ENCODE results near the gene TTC39C.

TTC39C gene

GRCh38 chr18:23977719-23978483, 36.7 kb upstream of the TTC39C start:
- H3K9me3 ChIP-seq (ENCODE audit: control insufficient read depth, low read depth, low read length) = no peaks in the 10 kb centered on the region
- no peak overlapping the region for H3K27ac ChIP-seq (ENCODE audit: low read length)
- no peak overlapping the region for H3K9ac ChIP-seq (ENCODE audit: low read length)
- H3K36me3 ChIP-seq (ENCODE audit: control insufficient read depth, low read depth, low read length) = no peaks in the 10 kb centered on the region
- no peaks in the 10 kb centered on the region for H3K27me3 ChIP-seq (ENCODE audit: control insufficient read depth, insufficient read depth, low read length)
- H3K4me1 ChIP-seq (ENCODE audit: control insufficient read depth, low read depth, low read length) = peaks cover 10% of the 10 kb centered on the region
- H3K4me3 ChIP-seq (ENCODE audit: low read length) = no peak overlapping the region

- Histone ChIP-seq H3K27me3 (ENCODE audit: control insufficient read depth, insufficient read depth, low read length) (no peaks in the 10 kb centered on the region), H3K9me3 (ENCODE audit: control insufficient read depth, low read depth, low read length) (no peaks in the 10 kb centered on the region), H3K27ac (ENCODE audit: low read length) (no peak overlapping the region), H3K4me3 (ENCODE audit: low read length) (no peak overlapping the region), H3K9ac (ENCODE audit: low read length) (no peak overlapping the region), H3K36me3 (ENCODE audit: control insufficient read depth, low read depth, low read length) (no peaks in the 10 kb centered on the region), H3K4me1 (ENCODE audit: control insufficient read depth, low read depth, low read length) (peaks cover 10% of the 10 kb centered on the region)
These were observed 33.1 kb upstream of the TTC39C start for GRCh38 chr18:23981369-23981980.

- Histone ChIP-seq H3K9ac (ENCODE audit: low read length) (no peak overlapping the region), H3K4me3 (ENCODE audit: low read length) (no peak overlapping the region), H3K36me3 (ENCODE audit: control insufficient read depth, low read depth, low read length) (no peaks in the 10 kb centered on the region), H3K27me3 (ENCODE audit: control insufficient read depth, insufficient read depth, low read length) (no peaks in the 10 kb centered on the region), H3K4me1 (ENCODE audit: control insufficient read depth, low read depth, low read length) (peaks cover 10% of the 10 kb centered on the region), H3K27ac (ENCODE audit: low read length) (no peak overlapping the region), H3K9me3 (ENCODE audit: control insufficient read depth, low read depth, low read length) (no peaks in the 10 kb centered on the region)
These were observed 32.1 kb upstream of the TTC39C start for GRCh38 chr18:23982155-23983079.

GRCh38 chr18:23983112-23983511, 31.4 kb upstream of the TTC39C start:
- no peaks in the 10 kb centered on the region for H3K27me3 ChIP-seq (ENCODE audit: control insufficient read depth, insufficient read depth, low read length)
- H3K27ac ChIP-seq (ENCODE audit: low read length) = no peak overlapping the region
- H3K9ac ChIP-seq (ENCODE audit: low read length) = no peak overlapping the region
- no peak overlapping the region for H3K4me3 ChIP-seq (ENCODE audit: low read length)
- H3K9me3 ChIP-seq (ENCODE audit: control insufficient read depth, low read depth, low read length) = no peaks in the 10 kb centered on the region
- H3K36me3 ChIP-seq (ENCODE audit: control insufficient read depth, low read depth, low read length) = no peaks in the 10 kb centered on the region
- peaks cover 10% of the 10 kb centered on the region for H3K4me1 ChIP-seq (ENCODE audit: control insufficient read depth, low read depth, low read length)

GRCh38 chr18:23986600-23987359, 27.8 kb upstream of the TTC39C start:
- no peaks in the 10 kb centered on the region for H3K36me3 ChIP-seq (ENCODE audit: control insufficient read depth, low read depth, low read length)
- H3K4me3 ChIP-seq (ENCODE audit: low read length) = no peak overlapping the region
- H3K27me3 ChIP-seq (ENCODE audit: control insufficient read depth, insufficient read depth, low read length) = no peaks in the 10 kb centered on the region
- H3K9ac ChIP-seq (ENCODE audit: low read length) = no peak overlapping the region
- H3K27ac ChIP-seq (ENCODE audit: low read length) = no peak overlapping the region
- peaks cover 10% of the 10 kb centered on the region for H3K4me1 ChIP-seq (ENCODE audit: control insufficient read depth, low read depth, low read length)
- H3K9me3 ChIP-seq (ENCODE audit: control insufficient read depth, low read depth, low read length) = no peaks in the 10 kb centered on the region

- Histone ChIP-seq H3K27ac (ENCODE audit: low read length) (no peak overlapping the region), H3K27me3 (ENCODE audit: control insufficient read depth, insufficient read depth, low read length) (no peaks in the 10 kb centered on the region), H3K4me1 (ENCODE audit: control insufficient read depth, low read depth, low read length) (no peaks in the 10 kb centered on the region), H3K36me3 (ENCODE audit: control insufficient read depth, low read depth, low read length) (no peaks in the 10 kb centered on the region), H3K4me3 (ENCODE audit: low read length) (no peak overlapping the region), H3K9ac (ENCODE audit: low read length) (no peak overlapping the region), H3K9me3 (ENCODE audit: control insufficient read depth, low read depth, low read length) (no peaks in the 10 kb centered on the region)
These were observed 23.8 kb upstream of the TTC39C start for GRCh38 chr18:23990474-23991410.

- no peak overlapping the region for H3K4me3 ChIP-seq (ENCODE audit: low read length)
- H3K4me1 ChIP-seq (ENCODE audit: control insufficient read depth, low read depth, low read length) = no peaks in the 10 kb centered on the region
- no peaks in the 10 kb centered on the region for H3K9me3 ChIP-seq (ENCODE audit: control insufficient read depth, low read depth, low read length)
- no peaks in the 10 kb centered on the region for H3K27me3 ChIP-seq (ENCODE audit: control insufficient read depth, insufficient read depth, low read length)
- H3K36me3 ChIP-seq (ENCODE audit: control insufficient read depth, low read depth, low read length) = no peaks in the 10 kb centered on the region
- H3K27ac ChIP-seq (ENCODE audit: low read length) = no peak overlapping the region
- no peak overlapping the region for H3K9ac ChIP-seq (ENCODE audit: low read length)
These were observed 22.2 kb upstream of the TTC39C start for GRCh38 chr18:23992089-23992940.

GRCh38 chr18:23992941-23993280, 21.6 kb upstream of the TTC39C start:
- Histone ChIP-seq H3K36me3 (ENCODE audit: control insufficient read depth, low read depth, low read length) (no peaks in the 10 kb centered on the region), H3K9me3 (ENCODE audit: control insufficient read depth, low read depth, low read length) (no peaks in the 10 kb centered on the region), H3K4me1 (ENCODE audit: control insufficient read depth, low read depth, low read length) (no peaks in the 10 kb centered on the region), H3K4me3 (ENCODE audit: low read length) (no peak overlapping the region), H3K27me3 (ENCODE audit: control insufficient read depth, insufficient read depth, low read length) (no peaks in the 10 kb centered on the region), H3K9ac (ENCODE audit: low read length) (no peak overlapping the region), H3K27ac (ENCODE audit: low read length) (no peak overlapping the region)

- Histone ChIP-seq H3K27me3 (ENCODE audit: control insufficient read depth, insufficient read depth, low read length) (no peaks in the 10 kb centered on the region), H3K9me3 (ENCODE audit: control insufficient read depth, low read depth, low read length) (no peaks in the 10 kb centered on the region), H3K9ac (ENCODE audit: low read length) (no peak overlapping the region), H3K4me3 (ENCODE audit: low read length) (no peak overlapping the region), H3K36me3 (ENCODE audit: control insufficient read depth, low read depth, low read length) (no peaks in the 10 kb centered on the region), H3K27ac (ENCODE audit: low read length) (no peak overlapping the region), H3K4me1 (ENCODE audit: control insufficient read depth, low read depth, low read length) (no peaks in the 10 kb centered on the region)
These were observed 20.1 kb upstream of the TTC39C start for GRCh38 chr18:23994361-23994902.

GRCh38 chr18:23995180-23995579, 19.4 kb upstream of the TTC39C start:
- H3K9ac ChIP-seq (ENCODE audit: low read length) = no peak overlapping the region
- H3K4me1 ChIP-seq (ENCODE audit: control insufficient read depth, low read depth, low read length) = no peaks in the 10 kb centered on the region
- no peak overlapping the region for H3K4me3 ChIP-seq (ENCODE audit: low read length)
- H3K9me3 ChIP-seq (ENCODE audit: control insufficient read depth, low read depth, low read length) = no peaks in the 10 kb centered on the region
- H3K27me3 ChIP-seq (ENCODE audit: control insufficient read depth, insufficient read depth, low read length) = no peaks in the 10 kb centered on the region
- H3K36me3 ChIP-seq (ENCODE audit: control insufficient read depth, low read depth, low read length) = no peaks in the 10 kb centered on the region
- no peak overlapping the region for H3K27ac ChIP-seq (ENCODE audit: low read length)

Measured in iPS-18a (cell line).